ENCODE data around the gene PIP4K2C.
A peak's percentile ranks its signal among the peaks of the same experiment; 100 is the strongest.
"Not testable (repeated sequence)": the region's sequence is repeated elsewhere in the genome, so short reads cannot be mapped to it uniquely, and the experiment has no call there.

Gene PIP4K2C

GRCh38 chr12:57623811-57624390 lies 32.9 kb downstream of the PIP4K2C start:
- DNase-seq, result no peak

- DNase-seq, result no peak
Measured at GRCh38 chr12:57624441-57625220, 33.6 kb downstream of the PIP4K2C start.

DNA sequence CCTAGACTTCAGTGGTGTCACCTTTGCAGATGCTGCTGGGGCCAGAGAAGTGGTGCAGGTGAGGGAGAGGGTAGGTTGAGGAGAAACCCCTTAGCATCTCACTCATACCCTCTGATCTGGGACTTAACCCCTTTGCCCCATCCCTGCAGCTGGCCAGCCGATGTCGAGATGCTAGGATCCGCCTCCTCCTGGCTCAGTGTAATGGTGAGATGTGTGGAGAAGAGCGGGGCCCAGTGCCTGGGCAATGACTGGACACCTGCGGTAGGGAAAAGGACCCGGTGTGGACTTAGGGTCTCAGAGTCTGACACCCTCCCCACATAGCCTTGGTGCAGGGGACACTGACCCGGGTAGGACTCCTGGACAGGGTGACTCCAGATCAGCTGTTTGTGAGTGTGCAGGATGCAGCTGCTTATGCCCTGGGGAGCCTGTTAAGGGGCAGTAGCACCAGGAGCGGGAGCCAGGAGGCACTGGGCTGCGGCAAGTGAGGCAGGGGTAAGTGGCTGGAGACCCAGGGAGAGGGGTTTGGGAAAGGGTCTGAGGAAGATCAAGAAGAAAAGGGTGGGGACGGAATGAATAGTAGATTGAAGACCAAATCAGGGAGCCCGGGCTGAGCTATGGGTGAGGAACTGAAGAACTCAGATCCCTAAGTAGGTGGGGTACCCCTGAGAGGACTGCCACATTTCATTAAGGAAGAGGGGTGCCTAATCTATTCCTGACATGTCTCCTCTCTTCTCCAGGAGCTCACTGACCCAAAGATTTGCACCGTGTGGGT lies 34.5 kb downstream of the PIP4K2C start:
- DNase-seq, result no peak

DNA sequence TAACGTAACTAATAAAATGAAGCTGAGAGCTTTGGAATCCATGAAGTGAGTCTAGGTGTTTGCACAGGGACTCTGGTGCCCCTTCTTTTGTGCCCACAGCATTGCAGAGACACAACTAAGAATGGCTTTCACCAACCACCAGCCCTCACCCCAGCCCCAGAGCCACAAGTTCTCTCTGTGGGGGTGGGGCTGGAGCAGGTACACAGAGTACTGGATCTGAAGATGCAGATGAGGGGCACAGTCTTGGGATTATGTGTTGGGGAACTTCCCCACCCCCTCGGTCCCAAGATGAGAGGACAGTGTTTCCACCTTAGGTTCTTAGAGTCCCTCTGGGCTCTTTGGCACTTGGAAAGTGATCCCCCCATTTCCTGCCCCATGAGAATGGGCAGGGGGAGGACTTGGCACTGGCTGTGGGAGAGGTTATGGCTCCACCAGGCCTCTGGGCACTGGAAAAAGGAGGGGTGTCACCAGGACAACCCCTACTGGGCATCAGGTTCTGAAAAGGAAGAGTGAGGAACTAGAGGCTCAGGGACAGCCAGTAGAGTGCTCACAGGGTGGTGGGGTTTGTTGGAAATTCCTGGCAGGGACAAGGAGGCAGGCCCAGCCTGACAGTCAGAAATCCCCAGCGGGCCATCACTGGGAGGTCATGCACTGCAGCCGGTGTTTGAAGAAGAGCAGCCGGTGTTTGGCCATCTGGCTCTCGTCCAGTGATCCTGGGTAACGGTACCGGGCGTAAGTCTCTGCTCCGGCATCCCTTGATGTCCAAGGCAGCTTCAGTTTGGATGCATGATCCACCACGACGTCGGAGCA lies 35.3 kb downstream of the PIP4K2C start:
- no peak for DNase-seq

GRCh38 chr12:57626921-57627445 lies 36.0 kb downstream of the PIP4K2C start:
- DNase-seq, result no peak

DNA sequence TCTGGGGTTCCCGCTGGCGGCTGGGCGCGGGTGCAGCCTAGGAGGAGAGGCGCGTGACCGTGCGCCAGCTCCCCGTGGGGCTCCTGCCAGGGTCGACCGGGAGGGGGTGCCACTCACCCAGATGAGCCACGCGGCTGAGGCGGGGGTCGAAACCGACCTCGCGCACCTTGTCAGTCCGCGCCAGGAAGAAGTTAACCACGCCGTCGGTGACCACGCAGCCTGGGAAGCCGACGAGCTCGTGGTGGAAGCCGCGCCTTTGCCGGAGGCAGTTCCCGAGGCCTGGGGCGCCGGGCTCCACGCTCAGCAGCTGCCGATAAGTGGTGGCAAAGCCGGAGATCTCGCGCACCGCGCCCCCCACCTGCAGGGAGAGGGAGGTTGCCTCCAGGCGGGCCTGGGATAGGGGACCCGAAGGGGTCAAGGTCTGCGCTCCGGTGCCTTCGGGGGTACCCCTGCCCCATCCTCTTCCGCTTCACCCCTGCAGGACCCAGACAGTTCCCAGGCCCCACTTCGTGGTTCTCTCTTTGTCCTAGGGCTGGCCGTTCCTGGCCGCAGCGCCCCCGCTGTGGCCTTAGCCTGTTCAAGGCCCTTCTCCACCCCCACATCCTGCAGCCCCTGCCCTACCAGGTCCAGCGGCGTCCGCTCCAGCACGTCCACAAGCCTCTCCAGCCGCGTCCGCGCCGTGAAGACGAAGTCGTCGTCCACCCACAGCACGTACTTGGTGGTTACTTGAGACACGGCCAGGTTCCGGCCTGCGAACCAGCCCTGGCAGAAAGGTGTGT lies 36.7 kb downstream of the PIP4K2C start:
- DNase-seq, result no peak

DNA sequence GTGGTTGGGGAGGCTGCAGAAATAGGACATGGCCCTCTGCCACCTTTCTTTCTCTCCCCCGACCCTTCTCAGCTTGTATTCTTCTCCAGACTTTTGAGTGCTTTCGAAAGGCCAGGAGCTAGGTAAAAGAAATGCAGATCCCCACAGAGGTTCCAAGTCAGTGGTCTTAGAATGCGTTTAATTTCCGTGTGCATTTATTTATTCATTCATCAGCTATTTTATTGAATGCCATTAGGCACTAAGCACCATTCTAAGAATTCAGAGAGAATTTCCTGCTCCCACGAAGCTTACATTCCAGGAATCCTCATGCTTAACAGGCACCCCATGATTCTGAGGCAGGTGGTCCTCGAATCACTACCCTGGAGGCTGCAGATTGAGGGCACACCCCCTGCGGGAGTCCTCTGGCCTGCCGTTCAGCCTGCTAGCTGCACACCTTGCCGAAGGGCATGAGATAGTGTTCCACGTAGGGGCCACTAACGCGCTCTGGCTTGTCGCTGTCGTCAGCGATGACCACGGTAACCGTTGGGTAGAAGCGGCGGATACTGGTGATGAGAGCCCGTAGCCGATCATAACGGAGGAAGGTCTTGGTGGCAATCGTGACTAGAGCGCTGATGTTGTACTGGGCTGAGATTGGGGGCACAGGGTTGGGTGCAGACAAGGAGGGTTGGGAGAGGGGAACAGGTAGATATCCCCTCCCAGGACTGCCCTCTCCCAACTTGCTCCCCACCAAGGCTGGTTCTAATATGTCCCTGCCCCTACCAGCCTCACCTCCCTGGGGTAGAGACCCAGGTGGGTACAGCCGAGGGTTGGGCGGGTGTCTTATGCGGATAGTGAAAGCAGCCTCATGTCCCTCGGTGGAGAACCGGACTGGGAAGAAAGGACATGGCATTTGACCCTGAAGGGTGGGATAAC lies 37.5 kb downstream of the PIP4K2C start:
- no peak for DNase-seq

DNA sequence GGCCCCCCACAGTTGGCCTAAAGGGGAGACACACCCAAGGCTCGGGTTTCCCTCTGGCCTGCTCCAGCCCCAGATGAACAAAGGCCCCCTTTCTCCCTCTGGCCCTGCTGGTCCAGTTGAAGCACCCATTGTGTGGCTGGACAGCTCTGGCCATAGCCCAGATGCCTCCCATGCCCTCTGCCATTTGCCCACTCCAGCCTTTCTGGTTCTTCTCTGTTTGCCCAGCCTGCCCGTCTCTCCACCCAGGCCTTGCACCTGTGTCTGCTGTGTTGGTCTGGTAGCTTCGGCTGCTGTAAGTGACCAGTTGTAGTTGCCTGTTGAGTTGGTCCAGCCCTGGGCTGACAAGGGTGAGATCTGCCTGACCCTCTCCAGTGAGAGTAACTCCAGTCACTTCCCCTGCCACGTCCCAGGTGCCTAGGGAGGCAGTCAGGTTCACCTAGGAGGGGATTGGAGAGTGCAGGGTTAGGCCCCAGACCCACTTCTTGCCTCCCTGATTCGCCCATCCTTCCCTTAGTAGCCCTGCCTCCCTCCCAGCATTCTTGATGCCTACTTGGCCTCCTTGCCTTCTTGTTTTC lies 39.0 kb downstream of the PIP4K2C start:
- no peak for DNase-seq

- DNase-seq, result no peak
Measured at GRCh38 chr12:57630891-57631433, 40.0 kb downstream of the PIP4K2C start.

DNA sequence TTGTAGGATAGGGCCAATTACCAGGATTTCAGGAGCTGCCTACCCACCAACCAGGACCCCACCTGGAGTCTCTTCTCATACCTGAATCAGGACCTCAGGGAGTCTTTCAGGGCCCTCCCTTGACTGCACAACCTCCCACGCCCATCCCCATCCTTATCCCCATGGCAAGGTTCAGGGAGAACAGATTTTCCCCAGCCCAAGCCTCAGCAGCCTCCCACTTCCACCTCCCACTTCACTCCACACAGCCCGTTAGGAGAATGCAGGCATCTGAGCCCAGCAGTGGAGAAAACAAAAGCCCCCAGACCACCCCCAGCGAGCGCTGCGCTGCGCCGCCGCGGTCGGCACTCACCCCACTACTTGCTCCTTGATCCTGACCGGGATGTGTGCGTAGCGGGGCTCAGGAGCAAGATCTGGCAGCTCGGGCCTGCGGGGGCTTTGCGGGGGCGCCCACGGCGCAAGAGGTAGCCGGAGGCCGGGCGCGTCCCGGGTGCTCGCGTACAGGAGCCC lies 40.6 kb downstream of the PIP4K2C start:
- no peak for DNase-seq

DNA sequence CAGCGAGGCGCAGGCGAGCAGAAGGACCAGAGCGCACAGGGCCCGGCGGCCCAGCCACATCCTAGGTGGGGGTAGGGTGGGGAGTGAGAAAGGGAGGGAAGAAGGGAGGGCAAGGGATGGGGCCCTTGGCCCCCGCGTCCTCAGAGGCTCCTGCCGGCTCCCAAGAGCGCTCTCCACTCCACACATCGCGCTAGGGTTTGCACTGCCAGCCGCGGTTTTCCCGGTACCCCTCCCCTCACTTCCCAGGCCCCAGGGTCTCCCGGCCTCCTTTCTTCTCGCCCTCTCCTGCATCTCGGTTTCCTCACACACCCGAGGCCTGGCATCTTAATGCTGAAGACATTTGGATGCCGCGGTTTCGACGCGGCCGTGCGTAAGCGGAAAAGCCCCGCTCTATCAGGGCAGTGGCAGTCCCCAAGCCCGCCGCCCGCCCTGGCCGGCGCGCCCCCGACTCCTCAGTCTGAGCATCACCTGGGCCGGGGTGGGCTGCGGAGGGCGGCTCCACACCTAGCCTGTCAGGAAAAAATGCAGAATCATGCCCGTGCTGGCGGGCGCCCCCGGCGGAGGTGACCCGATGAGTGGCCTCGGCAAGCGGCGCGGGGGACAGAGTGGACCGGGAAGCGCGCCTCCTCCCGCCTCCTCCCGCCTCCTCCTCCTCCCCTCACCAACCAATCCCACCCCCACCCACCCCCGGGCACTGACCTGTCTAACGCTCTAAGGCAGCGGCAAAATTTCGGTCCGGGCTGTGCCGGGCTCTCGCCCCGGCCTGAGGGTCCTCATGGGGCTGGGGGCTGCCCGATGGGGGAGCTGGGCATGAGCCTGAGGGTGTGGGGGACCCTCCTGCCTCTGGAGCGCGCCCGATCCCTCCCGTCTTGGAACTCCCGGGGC lies 41.3 kb downstream of the PIP4K2C start:
- DNase-seq, result no peak

GRCh38 chr12:57632958-57633840 lies 42.2 kb downstream of the PIP4K2C start, which contains the start of gene B4GALNT1:
Gene B4GALNT1, minus strand, starts transcription at chr12:57633201. Its CDS starts 1,069 bp downstream, at chr12:57632132.
- DNase-seq, result peak; percentile 51

DNA sequence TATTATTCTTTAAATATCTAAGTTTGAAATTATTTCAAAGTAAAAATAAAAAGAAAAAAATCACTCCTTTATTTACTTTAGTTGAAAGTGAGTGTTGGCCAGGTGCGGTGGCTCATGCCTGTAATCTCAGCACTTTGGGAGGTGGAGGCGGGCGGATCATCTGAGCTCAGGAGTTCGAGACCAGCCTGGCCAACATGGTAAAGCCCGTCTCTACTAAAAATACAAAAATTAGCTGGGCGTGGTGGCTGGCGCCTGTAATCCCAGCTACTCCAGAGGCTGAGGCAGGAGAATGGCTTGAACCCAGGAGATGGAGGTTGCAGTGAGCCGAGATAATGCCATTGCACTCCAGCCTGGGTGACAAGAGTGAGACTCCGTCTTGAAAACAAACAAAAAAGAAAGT lies 45.7 kb downstream of the PIP4K2C start:
- DNase-seq, result not testable (repeated sequence)

DNA sequence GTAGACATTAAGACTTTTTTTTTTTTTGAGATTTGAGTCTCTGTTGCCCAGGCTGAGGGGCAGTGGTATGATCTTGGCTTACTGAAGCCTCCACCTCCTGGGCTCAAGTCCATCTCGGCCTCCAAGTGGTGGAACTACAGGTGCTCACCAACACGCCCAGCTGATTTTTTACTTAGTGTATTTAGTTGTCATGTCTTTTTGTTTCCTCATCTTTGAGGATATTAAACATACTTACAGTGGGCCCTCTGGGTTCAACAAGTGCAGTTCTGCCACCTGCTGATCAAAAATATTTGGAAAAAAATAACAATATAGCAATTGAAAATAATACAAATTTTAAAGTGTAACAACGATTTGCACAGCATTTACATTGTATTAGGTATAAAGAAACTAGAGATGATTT lies 46.4 kb downstream of the PIP4K2C start:
- DNase-seq, result no peak

DNA sequence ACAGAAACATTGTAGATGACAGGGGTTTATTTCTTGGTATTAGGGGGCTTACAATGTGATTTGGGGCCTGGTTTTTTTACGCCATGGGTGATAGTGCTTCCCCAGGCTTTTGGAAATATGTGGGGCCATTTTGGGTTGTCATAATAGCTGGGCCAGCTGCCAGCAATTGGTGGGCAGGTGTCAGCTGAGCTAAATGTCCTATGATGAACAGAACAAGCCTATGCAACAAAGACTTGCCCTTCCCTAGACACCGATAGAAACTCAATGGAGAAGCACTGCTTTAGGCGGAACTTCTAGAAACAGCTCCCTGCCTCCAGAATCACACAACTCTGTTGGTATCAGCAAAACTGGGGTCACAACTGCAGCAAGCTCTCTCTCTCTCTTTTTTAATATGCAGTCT lies 47.1 kb downstream of the PIP4K2C start:
- no peak for DNase-seq

DNA sequence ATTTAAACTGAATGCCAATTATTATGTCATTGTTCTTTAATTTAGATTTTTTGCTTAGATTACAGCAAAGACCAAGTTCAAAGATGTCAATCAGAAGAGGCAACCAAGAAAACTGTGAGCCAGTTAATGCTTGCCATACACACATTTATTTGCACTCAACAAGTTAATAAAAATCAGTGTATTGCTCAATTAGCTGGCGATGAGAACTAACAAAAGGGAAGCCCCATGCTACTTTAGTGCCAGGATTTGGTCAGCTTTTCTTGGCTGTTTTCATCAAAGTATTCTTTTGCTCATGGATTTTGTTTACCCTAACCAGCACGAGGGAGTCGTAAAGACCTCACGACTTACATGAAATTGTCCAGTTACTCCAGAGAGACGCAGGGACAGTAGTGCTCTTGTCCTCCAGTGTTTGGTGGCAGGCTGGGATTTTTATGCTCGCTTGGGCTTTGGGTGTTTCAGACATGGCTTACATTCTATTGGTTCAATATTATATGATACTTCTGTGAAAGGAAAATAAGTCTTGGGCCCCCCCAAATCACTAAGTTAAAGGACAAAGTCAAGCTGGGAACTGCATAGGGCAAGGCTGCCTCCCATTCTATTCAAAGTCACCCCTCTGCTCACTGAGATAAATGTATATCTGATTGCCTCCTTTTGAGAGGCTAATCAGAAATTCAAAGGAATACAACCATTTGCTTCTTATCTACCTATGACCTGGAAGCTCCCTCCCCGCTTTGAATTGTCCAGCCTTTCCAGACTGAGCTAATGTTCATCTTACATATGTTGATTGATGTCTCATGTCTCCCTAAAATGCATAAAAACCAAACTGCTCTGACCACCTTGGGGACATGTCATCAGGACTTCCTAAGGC lies 49.4 kb downstream of the PIP4K2C start:
- DNase-seq, result no peak

Data from NCI-H1105 (cell line).